ENCODE results near the gene BAIAP2L1.

DNA sequence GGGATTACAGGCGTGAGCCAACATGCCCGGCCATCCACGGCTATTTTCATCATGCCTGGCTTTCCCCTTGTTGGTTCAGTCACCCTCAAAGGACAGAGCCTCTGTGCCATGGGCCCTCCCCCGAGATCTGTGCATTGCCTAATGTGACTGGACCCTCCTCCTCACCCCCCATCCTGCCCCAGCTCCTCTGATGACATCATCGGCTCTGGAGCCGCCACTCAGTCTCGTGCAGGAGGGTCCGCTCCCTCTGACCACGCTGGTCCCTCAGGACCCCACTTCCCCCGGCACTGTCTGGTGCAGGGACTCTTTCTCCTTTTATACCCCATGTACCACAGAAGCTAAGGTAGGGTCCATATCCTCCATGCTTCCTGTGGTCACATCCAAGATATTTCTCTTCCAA, 33.2 kb upstream of the BAIAP2L1 start:
- TF ChIP-seq POLR2A (IDR thresholded peaks at IDR 0.05; ENCODE audit: low read depth, low read length) (no peak), TAF1 (IDR thresholded peaks at IDR 0.05; ENCODE audit: borderline replicate concordance, low read depth, low read length) (no peak)
